ENCODE results near the gene SMTNL2.
"Not testable (repeated sequence)": the region's sequence is repeated elsewhere in the genome, so short reads cannot be mapped to it uniquely, and the experiment has no call there.

SMTNL2 gene

GRCh38 chr17:4559139-4559791 is 25.1 kb upstream of the SMTNL2 start:
- H3K27ac ChIP-seq, result no peak overlapping the region
- no peak for DNase-seq (ENCODE audit: low read depth, low spot score)

DNA sequence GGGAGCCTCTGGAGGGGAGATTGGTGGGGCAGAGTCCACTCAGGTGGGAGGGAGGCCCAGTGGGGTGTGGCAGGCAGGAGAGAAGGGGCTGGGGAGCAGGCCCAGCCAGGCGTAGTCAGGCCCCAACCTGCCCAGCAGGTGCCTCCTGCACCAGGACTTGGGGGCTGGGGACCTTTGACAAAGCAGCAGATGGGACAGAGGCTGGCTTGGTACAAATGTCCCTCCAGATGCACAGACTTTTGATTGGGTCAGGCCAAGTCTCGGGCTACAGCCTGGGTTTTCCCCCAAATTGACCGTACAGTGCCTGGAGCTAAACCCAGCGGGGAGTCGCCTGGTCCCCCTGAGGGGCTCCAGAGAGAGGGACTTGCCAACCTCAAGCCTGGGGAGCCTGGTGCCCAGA is 24.4 kb upstream of the SMTNL2 start:
- H3K27ac ChIP-seq, result no peak overlapping the region
- no peak for DNase-seq (ENCODE audit: low read depth, low spot score)

DNA sequence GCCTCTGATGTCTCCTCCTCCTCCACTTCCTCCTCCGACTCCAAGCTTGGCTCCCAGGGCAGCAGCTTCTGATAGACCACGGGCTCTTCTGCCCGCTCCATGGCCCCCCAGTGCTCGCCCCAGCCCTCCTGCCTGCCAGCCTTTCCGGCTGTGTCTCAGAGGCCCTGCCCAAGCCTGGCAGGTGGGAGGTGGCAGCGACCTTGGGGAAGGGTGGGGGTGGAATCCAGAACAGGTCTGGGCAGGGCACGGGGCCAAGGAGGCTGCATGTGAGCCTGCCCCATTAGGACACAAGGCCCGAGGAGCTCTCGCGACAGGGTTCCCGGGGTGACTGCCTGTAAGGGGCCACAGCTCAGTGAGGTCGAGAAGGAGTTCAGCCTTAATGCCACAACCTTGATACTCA is 23.9 kb upstream of the SMTNL2 start, which contains the start of gene GGT6:
Gene GGT6 (minus strand): TSS at position 157 of the 400 bp plus-strand sequence. CDS start 56 bp downstream, at position 101.
- no peak for DNase-seq (ENCODE audit: low read depth, low spot score)
- H3K27ac ChIP-seq, result no peak within 1 kb of the TSS

DNA sequence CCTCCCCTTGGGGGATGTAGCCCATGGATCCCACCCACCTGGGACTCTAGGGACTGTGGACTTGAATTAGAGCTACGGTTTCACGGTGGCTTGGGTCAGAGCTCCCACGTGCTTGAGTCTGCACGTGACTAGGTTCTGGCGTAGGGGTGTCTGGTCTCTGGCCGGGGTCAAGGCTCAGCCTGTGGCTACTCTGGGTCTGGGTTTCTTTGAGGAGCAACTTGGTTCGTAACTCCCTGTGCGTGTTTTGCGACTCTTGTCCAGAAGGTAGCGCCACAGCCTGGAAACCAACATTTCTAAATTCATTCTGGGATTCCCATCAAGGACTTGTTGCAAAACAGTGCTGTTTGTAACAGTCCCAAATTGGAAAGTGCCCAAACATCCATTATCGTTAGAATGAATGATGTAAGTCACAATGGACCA is 23.5 kb upstream of the SMTNL2 start:
- DNase-seq (ENCODE audit: low read depth, low spot score), result no peak
- no peak overlapping the region for H3K27ac ChIP-seq

DNA sequence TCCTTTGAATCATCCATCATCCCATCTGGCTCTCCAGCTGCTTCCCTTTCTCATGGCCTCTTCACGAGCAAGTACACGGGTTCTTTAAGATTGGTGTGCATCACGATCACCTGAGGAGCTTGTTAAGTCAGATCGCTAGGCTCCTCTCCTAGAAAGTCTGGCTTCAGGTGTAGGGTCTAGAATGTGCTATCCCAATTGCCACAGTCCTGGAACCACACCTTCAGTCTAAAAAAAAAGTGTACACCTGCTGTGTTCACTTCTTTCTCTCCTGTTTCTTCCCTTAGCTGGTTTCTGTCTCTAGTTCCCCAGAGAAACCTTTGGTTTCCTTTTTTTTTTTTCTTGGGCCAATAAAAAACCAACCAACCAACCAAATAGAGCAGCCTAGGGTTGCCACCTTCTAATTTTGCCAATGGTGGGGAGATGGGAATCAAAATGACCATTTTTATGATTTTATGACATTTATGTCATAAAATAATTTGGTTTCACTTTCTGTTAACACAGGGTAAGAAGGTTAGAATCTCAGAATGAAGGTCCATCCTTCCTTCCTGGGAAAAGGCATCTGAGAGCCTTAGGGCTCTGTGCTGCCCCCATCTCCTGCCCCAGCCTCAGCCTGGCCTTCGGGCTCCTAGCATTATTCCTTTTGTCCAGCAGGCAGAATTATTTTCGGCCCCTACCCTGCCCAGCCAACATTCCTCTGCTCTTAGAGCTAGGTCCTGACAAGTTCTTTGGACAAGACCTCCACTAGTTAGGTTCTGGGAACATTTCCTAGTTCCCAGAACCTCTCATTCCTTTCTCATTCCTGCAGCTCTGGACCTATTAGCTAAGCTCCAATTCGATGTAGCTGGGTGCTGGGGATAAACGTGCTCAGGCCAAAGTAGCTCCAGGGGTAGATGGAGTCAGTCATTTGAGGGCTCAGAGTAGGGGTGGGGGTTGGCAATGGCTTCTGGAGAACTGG is 22.0 kb upstream of the SMTNL2 start:
- H3K27ac ChIP-seq, result no peak overlapping the region
- DNase-seq (ENCODE audit: low read depth, low spot score), result no peak

DNA sequence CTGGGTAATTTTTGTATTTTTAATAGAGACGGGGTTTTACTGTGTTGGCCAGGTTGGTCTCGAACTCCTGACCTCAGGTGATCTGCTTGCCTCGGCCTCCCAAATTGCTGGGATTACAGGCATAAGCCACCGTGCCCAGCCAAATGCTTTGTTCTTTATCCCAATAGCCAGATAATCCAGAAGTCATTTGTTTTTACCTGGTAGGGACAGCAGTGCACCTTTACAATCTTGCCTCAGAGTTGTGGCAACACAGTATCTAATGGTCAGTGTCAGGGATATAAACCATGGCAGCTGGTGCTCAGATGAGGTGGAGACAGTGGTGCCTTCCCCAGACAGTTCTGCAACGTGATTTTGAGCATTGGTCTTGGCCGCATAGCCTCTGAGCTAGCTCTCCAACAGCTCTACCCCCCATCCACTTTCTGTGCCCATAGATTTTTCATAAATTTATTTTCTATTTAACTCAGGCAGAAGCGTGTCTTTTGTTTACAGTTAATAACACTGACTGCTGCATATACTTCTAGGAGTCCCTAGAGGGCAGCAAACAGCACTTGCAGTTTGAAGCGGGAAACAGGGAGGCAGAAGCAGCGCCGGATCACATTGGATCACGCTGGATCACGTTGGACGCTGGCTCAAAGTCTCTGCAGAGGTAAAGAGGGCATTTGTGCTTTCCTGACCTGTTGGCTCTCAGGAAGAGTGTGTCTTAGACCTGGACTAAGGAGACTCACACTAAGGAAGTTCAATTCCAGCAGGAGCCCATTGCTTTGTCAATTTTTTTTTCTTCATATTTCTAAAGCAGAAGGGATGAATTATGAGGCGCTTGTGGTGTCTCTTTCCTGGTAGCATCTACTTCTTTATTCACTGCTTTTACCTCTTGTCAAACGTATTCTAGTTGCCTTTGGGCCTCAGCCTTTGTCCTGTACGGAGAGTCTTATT is 18.9 kb upstream of the SMTNL2 start:
- no peak overlapping the region for H3K27ac ChIP-seq
- peak; percentile 24 for DNase-seq (ENCODE audit: low read depth, low spot score)

DNA sequence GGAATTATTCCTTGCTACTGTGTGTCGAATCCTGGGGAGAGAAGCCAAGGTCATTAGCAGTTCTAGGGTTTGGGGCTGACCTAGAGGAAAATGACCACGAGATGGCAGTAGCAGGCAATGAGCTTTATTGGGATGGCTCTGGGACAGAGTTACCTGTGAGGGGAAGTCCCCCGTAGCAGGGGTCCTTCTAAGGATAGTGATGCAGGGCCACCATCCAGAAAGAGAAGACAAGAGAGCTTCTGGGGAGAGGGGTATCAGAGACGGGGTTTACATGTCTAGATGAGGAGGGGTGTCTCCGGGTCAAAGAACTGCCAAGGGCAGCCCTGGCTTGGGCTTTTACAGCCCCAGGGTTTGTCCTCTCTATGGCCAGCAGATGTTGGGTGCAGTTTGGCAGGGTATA is 17.5 kb upstream of the SMTNL2 start:
- DNase-seq (ENCODE audit: low read depth, low spot score), result no peak
- no peak overlapping the region for H3K27ac ChIP-seq

DNA sequence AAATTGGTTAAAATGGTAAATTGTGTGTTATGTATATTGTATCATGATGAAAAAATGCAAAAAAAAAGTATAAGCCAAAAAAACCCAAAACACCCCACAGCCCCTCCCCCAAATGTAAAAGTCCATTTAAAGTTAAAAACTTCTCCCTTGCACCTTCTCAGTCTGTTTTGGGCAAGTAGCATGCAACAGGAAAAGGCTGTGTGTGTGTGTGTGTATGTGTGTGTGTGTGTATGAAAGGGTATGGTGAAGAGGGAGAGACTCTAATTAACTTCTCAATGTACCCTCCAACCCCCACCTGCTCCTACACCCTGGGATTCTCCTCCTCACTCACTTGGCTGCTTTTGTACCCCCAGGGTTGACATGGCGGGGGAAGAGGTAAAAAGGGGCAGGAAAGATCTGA is 14.7 kb upstream of the SMTNL2 start:
- no peak overlapping the region for H3K27ac ChIP-seq
- no peak for DNase-seq (ENCODE audit: low read depth, low spot score)

DNA sequence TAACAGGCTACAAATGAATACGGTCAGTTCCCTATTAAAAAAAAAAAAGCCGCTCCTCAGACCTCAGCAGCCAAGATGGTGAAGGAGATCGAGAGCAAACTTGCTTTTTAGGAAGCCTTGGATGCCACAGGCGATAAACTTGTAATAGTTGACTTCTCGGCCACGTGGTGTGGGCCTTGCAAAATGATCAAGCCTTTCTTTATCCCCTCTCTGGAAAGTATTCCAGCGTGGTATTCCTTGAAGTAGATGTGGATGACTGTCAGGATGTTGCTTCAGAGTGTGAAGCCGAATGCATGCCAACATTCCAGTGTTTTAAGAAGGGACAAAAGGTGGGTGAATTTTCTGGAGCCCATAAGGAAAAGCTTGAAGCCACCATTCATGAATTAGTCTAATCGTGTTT is 12.2 kb upstream of the SMTNL2 start:
- no peak overlapping the region for H3K27ac ChIP-seq
- no peak for DNase-seq (ENCODE audit: low read depth, low spot score)

DNA sequence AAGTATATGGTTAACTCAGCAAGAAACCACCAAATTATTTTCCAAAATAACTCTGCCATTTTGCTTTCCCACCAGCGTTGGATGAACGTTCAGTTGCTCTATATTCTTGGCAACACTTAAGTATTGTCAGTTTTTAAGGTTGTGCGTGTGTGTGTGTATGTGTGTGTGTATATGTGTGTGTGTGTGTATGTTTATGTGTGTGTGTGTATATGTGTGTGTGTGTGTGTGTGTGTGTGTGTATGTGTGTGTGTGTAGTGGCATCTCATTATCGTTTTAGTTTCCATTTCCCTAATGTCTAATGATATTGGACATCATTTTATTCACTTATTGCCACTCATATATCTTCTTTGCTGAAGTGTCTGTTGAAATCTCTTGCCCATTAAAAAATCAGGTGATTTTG is 11.2 kb upstream of the SMTNL2 start:
- DNase-seq (ENCODE audit: low read depth, low spot score), result no peak
- no peak overlapping the region for H3K27ac ChIP-seq

GRCh38 chr17:4573669-4574068 is 10.7 kb upstream of the SMTNL2 start:
- H3K27ac ChIP-seq, result no peak overlapping the region
- no peak for DNase-seq (ENCODE audit: low read depth, low spot score)

DNA sequence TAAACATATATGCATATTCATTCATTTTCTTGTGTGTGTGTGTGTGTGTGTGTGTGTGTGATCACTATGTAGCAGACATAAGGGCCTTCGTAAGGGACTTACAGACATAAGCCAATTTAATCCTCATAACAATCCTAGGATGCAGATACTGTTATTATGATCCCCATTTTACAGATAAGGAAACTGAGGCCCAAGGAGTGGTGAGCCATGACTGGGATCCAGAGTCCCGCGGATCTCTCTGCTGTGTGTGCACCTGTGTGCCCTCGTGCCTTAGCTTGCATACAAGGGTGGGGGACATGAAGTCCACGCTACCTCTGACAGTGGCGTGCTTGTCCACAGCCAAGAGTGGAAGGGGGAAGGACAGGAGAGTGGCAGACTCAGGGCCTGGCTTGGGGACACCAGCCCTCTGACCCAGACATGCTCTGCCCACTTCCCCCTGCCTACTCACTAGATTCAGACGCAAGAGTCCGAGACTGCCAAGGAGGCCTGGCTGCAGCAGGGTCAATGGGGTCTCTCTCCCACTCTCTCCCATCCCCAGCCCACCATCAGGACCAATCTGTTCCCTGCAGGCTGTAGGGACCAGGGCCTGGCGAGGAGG is 9.8 kb upstream of the SMTNL2 start:
- DNase-seq (ENCODE audit: low read depth, low spot score), result no peak
- H3K27ac ChIP-seq, result no peak overlapping the region

DNA sequence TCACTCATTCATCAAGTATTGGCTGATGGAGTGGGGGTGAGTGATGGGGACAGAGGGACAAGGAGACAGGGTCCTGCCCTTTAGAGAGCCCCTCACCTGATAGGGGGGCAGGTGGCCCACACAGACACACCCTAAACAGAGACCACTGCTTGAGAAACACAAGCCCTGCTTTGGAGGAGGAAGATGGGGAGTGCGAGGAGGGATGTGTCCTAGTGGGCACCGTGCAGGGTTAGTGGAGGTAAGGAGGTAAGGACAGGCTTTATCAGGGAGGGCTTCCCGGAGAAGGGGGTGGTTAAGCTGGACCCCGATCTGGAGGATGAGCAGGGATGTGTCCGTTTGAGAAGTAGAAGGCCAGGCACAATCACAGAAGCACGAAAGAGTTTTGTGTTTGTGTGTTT is 8.2 kb upstream of the SMTNL2 start:
- no peak overlapping the region for H3K27ac ChIP-seq
- DNase-seq (ENCODE audit: low read depth, low spot score), result no peak

- H3K27ac ChIP-seq, result no peak overlapping the region
- no peak for DNase-seq (ENCODE audit: low read depth, low spot score)
Measured at GRCh38 chr17:4576729-4577322, 7.5 kb upstream of the SMTNL2 start.

GRCh38 chr17:4577386-4577993 is 6.8 kb upstream of the SMTNL2 start:
- H3K27ac ChIP-seq, result no peak overlapping the region
- no peak for DNase-seq (ENCODE audit: low read depth, low spot score)

DNA sequence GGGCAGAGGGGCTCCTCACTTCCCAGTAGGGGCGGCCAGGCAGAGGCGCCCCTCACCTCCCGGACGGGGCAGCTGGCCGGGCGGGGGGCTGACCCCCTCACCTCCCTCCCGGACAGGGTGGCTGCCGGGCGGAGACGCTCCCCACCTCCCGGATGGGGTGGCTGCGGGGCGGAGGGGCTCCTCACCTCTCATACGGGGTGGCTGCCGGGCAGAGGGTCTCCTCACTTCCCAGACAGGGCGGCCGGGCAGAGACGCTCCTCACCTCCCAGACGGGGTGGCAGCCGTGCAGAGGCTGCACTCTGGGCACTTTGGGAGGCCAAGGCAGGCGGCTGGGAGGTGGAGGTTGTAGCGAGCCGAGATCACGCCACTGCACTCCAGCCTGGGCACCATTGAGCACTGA is 6.0 kb upstream of the SMTNL2 start:
- H3K27ac ChIP-seq; DNase-seq (ENCODE audit: low read depth, low spot score): not testable (repeated sequence)

GRCh38 chr17:4579678-4580077 is 4.7 kb upstream of the SMTNL2 start:
- no peak overlapping the region for H3K27ac ChIP-seq
- peak; percentile 22 for DNase-seq (ENCODE audit: low read depth, low spot score)

DNA sequence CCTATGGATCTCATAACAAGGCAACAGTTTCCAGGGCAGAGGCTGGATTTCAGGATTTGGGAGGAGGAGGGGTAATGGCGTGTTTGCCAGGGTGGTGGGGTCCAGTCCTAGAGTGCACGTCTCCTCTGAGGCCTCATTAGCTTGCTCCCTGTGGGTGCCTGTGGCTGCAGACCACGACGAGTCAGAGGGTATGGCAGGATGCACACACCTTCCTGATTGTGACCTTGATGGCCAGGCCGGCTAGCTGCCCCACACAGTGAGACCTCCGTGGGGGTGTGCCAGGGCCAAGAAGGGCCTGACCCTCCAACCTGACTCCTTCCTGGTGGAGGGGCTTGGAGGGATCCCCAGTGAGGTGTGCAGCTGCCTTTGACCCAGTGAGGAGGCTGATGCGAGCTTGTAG is 4.0 kb upstream of the SMTNL2 start:
- DNase-seq (ENCODE audit: low read depth, low spot score), result no peak

GRCh38 chr17:4582101-4582501 is 2.2 kb upstream of the SMTNL2 start:
- DNase-seq (ENCODE audit: low read depth, low spot score), result no peak
- H3K27ac ChIP-seq, result no peak overlapping the region

More for the DNA sequence above, 4.0 kb upstream of the SMTNL2 start:
- no peak overlapping the region for H3K27ac ChIP-seq
